GM04503 (cell line): ENCODE data around the gene SCUBE3.

Experiments used
- DNase-seq: peaks from one replicate; pipeline ENCODE4 v3.0.0-alpha.2; 2012; ENCODE audit warnings: low read depth

The SCUBE3 gene

DNA sequence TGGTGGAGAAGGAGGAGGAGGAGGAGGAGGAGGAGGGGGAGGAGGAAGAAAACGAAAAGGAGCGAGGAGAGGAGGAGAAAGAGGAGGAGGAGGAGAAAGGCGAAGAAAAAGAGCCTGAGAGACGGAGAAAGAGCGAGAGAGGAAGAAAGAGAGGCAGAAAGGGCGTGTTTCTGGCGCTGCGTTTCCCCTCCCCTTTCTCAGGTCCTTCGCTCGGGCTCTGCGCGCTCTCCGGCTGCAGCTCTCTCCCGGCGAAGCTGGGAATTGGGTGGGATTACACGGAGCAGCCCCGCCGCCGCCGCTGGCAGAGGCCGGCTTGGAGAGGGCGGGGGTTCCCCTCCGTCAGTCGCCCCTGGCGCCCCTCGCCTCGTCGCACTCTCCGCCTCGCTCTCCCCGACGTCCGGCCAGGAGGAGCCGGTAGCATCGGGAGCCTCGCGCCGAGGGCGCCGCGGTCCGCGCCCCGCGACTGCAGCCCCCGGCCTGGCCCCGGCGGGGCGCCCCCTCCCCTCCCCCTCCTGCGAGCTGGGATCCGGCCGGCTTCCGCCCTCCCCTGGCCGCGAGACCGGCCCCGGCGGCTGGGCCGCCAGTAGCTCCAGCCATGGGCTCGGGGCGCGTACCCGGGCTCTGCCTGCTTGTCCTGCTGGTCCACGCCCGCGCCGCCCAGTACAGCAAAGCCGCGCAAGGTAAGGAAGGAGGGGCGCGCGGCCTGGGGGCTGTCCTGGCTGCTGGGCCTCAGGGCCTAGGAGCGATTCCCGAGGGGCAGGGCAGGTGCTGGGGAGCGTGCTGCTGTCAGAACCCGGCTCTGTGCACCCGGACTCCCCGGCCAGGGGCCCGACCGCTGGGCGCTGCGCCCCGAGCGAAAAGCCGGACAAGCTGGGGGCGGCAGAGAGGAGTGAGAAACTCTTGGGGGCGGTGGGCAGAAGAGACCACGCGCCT, at the start of gene SCUBE3:
TSS of gene SCUBE3 (plus strand) at position 133 of the 933 bp plus-strand sequence. CDS start at position 596, 463 bp downstream.
- DNase-seq = no peak

DNA sequence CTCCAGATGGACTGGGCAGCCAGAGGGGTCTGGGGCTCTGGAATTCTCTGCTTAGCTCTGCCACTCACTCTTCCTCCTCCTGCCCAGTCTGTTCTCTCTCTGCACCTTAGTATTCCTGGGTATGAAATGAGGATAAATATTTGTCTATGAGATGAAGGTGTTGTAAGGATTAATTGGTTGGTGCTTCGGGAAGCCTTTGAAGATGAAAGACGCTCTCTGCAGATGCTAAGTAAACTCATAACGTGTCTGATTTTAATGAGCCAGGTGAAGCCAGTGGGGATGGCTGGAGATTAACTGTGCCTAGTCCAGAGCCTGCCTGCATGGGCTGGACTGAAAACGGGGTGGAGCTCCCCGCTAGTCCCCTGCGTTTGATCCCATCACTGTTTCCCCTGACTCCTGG, 49.5 kb upstream of the SCUBE3 start:
- DNase-seq = no peak

DNA sequence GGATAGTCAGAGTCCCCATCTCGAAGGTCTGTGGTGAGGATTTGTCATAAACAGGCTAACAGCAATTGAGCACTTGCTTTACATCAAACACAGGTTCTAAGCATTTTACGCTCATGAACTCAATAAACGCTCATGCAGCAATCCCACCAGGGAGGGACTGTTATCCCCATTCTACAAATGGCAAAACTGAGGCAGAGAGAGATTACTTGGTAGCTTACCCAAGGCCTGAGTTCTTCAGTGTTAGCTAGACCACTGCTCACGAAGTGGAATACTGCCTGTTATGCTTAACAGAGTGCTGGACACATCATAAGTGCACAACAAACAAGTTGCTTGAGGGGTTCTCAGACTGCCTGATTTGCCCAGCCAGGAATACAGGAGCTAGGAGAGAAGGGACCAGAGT, 48.9 kb upstream of the SCUBE3 start:
- no peak for DNase-seq

DNA sequence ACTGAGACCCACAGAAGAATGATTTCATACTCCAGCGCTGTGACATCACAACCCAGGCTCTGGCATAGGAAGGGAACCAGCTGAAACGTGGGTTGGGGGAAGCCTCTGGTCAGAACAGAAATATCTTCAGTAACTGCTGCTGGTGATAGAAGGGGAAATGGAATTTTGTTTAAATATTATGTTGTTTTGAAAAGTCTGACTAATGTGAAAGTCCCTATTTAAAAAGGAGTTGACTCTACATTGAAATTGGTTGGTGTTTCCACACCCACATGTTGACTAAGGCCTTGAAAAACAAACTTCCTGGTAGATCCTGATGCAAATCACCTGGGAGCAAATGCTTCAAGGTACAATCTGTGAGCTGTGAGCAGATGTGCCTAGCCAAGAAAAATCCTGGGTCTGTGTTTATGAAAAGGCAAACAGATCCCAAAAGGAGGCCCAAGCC, 48.1 kb upstream of the SCUBE3 start:
- no peak for DNase-seq

DNA sequence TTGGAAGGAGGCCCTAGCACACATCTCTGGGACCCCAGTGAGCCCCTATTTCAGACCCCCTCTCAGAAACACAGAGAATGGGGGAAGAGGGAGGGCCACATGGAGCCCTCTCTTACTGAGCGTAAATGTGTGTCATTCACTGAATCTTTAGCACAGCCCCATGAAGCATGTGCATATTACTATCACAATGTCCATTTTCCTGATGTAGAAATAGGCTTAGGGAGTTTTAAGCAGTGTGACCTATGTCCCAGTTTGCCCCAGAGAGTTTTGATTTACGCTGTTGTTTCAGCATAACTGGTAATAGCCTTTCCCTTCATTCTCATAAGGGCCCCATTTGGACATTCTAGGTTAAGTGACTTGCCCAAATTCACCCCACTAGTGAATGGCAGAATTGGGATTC, 47.6 kb upstream of the SCUBE3 start:
- DNase-seq = no peak

DNA sequence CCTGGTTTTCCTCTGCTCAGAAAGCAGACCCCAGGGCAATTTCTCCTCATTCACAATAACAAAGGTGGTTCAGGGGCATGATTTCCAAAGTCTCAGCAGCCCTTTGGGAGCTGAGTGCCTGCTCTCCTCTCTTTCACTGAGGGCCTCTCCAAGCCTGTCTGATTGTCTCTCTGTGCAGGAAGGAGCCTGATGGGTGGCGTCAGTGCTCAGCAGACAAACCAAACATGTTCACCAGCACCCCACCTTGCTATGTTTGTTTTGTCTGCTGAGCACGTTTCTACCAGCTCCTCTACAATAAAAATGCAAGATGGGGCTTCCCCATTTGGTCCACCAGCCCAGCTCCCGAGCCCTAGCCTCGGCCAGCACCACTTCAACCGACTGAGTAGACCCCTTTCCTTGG, 47.2 kb upstream of the SCUBE3 start:
- DNase-seq = no peak

DNA sequence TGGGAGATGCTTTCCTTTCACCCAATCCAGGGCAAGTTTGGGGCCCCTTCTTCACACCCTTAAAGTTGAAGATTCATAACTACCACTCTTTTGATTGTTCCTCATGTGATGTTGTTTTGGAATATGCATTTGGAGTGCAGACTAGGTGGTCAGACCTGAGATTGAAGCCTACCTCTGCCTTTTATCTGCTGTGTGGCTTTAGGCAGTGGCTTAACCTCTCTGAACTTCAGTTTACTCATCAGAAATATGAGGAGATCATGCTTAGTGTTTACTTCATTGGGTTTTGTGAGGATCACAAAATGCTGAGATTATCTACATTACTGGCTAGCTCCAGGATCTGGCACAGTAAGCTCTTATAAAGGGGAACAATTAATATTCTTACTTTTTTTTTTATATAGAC, 46.3 kb upstream of the SCUBE3 start:
- DNase-seq = no peak

DNA sequence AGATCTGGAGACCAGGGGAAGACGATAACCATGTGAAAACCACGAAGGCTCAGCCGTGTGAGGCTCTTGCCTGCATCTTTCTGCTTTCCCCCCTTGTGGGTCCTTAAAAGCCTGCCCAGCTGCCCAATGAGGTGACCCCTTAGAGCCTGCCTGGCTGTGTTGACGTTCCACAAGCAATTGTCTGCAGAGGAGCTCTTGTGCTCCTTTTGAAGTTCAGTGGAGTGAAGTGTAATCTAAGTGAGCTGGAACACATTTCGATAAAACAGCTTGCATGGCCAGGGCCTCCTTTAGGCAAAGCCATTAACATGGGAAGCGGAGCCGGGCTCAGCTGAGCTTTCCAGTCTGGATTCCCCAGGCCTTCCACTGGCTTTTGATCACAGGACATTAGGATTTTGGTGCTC, 45.3 kb upstream of the SCUBE3 start:
- DNase-seq = no peak

DNA sequence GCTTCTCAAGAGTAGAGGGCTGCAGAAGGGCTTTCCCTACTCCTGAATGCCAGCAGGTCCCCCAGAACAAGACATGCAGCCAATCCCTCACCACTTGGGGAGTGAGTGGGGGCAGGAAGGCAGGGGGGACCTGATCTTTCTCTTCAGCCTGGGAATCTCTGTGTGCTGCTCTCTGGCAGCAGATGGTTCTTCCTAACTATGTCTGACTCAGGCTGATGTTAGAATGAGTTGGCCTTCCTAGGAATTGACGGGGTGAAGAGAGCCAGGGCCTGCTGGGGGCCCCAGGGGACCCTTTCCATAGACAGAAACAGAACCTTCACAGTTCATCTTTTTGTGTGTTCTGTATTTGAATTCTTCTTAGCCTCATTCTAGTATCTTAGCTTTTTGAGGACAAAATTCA, 43.6 kb upstream of the SCUBE3 start:
- no peak for DNase-seq

DNA sequence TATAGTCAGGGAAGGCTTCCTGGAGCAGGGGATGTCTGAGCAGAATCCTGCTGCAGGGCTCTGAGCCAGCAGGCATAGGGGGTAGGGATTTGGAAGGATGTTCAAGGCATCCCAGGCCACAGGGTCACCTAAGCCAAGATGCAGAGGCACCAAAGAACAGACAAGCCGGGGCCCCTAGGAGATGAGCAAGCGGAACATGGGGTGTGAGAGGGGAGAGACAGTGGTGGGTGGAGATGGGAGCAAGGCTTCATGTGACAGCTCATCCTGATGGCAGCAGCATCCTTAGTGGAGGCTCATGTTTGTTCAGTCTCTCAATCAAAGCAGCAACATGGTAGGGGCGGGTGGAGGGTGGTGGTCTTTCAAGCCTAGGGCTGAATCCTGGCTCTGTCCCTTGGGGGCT, 42.9 kb upstream of the SCUBE3 start:
- no peak for DNase-seq

DNA sequence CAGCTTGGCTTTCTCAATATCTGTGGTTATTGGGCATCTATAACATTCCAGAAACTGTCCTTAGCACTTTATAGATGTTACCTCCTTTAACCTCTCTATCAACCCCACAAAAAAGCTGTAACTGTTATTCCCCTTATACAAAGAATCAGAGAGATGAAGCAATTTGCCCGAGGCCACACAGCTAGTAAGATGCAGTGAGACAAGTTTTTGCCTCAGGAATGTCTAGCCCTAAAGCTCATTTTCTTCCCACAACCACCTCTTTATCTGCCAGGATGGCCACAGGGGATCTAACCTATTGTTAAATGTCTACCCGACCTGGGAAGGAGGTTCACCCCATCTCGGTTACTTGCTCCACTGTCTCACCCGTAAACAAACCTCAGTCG, 40.7 kb upstream of the SCUBE3 start:
- DNase-seq = no peak

DNA sequence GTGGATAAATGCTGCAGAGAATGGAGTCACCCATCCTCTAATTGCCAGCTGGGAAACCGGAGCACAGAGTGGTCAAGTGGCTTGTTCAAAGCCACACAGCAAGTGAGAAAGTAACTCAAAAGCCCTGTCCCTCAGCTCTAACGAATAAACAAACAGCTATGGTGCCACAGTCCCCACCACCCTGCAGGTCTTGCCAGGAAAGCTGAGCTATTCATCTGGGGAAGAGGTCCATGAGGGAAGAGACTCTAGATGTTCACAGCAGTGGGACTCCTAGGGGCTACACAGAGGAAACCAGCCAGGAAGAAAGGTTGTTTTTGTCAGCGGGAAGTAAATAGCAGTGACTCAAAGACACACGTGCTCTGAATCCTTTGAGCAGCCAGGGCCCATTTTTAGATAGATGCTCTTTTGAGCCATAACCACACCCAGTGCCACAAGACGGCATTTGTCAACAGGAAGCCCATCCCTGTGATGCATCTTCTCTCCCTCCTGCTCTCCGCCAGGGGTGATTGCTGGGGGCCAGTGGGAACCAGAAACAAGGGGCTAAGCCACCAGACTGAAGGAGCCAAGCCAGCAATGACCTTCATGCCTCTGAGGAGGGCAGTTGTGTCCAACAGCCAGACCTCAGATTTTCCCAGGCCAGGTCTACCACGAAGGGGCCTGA, 40.2 kb upstream of the SCUBE3 start:
- DNase-seq = no peak

DNA sequence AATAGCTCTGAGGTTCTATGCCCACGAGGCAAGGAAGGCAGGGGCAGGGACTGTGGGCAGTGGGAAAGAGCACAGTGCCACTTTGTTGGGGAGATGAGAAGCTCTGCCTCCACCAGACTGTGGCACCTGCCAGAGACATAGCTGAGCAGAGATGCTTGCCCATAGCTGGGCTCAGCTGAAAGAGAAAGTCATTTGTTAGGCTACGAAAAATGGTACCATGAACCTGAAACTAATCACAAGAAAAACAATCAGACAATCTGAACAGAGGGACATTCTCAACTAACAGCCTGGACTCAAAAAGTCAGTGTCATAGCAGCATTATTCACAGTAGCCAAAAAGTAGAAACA, 39.7 kb upstream of the SCUBE3 start:
- DNase-seq = no peak

DNA sequence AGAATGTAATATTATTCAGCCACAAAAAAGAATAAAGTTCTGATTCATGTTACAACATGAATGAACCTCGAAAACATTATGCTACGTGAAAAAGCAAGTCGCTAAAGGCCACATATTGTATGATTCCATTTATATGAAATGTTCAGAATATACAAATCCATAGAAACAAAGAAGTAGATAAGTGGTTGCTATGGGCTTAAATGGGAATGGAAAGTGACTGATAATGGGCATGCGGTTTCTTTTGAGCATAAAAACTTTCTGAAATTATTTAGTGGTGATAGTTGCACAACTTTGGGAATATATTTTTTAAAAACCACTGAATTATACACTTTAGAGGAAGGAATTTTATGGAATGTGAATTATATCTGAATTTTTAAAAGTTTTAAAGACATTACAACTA, 39.3 kb upstream of the SCUBE3 start:
- no peak for DNase-seq

DNA sequence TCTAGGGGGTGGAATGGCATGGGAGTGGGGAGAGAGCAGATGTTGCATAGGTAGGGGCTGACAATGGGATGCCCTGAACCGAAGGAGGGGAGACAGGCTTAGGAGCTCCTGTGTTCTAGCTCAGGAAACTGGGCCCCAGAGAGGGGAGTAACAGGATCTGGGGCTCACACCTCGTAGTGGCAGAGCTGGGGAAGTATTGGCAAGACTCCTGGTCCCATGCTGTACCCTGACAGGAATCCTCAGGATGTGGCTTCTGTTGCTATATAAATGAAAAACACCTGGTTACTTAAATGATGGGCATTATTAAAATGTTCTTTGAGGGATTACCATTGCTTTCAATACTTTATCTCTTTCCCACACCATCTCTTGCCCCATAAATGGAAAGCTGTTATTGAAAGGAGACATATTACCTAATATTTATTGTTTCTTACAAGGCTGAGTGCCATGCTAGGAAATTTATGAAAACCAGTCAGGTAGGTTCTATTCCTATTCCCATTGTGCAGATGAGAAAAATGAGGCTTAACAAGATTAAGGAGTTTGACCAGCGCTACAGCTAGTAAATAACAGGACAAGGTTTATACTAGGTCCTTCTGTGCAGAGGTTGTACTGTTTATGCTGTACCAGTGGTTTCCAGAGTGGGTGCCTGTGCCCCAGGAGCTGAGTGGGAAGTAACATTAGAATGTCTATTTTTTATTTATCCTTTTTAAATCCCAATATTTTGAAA, 37.3 kb upstream of the SCUBE3 start:
- DNase-seq = no peak

DNA sequence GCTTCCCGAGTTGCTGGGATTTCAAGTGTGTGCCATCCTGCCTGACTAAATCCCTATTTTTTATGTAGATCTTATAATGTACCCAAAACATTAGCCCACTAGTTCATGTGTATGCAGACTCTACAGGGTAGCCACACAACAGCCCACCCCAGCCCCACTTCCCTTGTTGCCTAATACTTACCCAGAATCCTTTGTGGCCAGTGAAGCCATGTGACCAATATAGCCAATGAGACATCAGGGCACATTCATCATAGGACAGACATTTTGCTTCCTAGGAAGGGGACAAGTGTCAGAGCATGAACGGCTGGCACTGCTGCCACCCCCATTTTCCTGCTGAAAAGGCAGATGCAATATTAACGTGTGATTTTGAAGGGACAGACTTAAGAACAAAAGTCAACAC, 36.6 kb upstream of the SCUBE3 start:
- no peak for DNase-seq

DNA sequence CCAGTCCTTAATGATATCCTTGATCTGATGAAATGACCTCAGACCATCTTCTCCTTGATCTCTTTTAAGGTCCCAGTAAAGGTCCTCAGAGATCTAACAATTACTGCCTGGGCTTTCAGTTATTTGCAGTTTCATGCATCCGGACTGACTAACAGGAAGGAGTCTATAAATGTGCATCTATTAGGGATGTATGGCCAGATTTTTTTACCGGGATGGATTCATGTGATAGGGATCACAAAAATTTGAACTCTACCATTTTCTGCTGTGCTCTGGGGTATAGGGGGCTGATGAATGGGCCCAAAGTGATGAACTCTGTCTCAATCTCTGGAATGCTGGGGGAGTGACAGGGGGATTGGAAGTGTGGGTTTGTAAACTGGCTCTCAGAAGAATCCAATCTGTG, 36.2 kb upstream of the SCUBE3 start:
- DNase-seq = no peak

DNA sequence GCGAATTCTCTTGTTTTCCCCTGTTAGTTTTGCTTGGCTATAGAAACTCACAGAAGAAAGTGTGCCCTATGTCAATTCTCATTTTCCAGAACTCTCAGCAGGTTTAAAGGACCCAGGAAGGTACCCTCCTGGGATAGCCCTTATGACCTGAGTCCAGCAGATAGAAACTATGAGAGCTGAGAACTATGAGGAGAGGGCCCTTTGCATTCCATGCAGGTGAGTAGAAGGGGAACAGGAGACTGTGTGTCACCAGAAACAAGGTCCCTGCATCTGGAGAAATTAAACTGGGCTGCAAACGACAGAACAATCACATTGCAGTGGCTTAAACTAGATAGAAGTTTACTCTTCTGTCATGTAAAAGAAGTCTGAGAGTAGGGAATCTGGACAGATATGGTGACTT, 35.7 kb upstream of the SCUBE3 start:
- no peak for DNase-seq

DNA sequence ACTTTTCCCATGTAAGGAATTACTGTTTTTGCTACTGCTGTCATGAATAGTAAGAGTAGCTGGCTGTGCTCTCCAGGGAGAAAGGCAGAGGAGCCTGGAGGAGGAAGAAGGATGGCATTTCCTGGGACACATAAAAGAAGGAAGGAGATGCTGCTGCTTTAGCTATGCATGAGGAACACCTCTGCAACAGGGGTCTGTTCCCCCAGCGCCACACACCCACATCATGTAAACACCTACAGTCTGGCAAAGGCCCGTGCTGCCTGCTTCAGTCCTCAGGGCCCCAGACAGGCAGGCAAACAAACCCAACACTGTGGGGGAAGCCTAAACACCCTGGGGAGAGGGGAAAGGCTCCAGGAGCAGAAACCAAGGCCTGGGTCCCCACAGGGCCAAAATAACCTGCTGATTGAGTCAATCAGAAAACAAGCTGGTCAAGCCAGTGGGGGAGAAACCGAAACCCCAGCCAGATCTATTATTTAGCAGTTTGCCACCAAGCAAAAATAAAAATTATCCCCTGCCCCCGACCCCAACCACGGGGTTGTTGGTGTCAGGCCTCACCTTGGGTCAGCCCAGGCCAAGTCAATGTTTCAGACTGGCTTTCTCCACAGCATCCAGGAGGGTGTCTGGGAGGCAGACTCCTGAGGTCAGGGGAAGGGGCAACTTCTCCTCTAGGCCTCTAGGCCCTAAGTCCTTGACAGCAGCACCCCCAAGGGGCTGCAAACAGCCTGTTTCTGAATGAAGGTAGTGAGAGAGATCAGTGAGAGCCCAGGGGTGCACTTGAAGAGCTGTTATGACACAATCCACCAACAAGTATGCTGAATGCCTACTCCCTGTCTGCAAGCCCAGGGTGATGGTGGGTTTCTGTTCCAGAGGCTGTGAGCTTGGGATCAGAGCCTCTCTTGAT, 34.6 kb upstream of the SCUBE3 start:
- no peak for DNase-seq

DNA sequence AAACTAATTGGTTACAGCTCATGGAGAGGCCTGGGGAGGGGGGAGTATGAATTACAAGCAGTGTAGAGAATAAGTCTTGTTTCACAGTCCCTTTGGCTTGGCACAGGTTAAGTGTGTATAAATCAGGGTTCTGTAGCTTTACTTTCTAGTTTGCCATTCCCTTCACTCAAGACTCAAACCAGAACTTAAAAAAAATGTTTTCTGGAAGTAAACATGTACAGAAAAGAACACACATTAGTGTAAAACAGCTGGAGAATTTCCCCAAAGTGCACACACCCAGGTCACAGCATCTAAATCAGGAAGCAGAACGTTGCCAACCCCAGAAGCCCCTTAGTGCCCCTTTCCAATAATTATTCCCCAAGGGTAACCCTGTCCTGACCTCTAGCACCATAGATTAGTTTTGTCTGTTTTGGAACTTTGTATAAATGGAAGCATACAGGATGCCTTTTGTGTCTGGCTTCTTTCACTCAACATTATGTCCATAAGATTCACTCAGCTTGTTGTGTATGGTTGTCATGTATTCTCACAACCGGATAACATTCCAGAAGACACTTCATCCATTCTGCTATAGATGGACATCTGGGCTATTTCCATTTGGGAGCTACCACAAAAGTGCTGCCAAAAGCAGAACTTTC, 33.7 kb upstream of the SCUBE3 start:
- no peak for DNase-seq

DNA sequence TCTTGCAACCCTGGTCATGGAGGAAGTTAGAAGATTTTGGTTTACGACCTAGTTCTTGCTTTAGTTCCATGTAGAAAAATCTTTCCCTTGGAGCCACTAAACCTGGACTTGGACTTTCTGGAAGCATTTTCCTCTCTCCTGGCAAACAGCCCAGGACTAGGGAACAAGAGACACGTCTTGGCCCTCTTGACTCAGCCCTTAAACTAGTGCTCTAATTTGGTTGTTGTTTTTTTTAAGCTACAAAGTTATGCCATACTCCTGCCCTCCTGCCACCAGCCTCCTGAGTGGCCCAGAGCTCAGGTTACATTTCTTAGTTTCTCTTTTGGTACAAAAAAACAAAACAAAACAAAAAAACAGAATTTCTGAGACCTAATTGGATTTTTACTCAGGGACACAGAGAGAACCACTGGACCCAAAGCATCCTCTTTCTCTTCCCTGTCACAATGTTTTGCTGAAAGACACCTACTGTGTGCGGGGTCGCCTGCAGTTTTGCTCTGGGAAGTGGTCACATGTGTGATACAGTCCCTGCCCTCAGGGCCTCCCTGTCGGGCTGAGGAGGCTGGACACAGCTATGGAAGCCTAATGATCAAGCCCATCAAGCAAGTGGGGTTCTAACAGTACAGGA, 32.3 kb upstream of the SCUBE3 start:
- DNase-seq = no peak
